HepG2 (cell line): Measurements from ENCODE around the gene KXD1. TPM values are rescaled to one million over a fixed set of nuclear protein-coding genes. Genes with fewer than 3 reads are reported as not detected.

Experiments used
- AGO2 ChIP-seq: fragments of 200-400 bp; formaldehyde crosslinking; optimal IDR thresholded peaks from 2 replicates; pipeline ENCODE3; 2017; ENCODE audit warnings: mild to moderate bottlenecking, low read depth, low read length, moderate library complexity
- HCFC1 ChIP-seq: fragments of 150-350 bp; IDR thresholded peaks from 2 replicates; pipeline ENCODE4 v1.6.1; 2014; ENCODE audit warnings: low read depth, low read length
- MZF1 ChIP-seq: sonication (generic); formaldehyde crosslinking; IDR thresholded peaks from 2 replicates; pipeline ENCODE4 v1.8.1; 2023; ENCODE audit warnings: mild to moderate bottlenecking, missing genetic modification reagents, borderline replicate concordance
- NFIC ChIP-seq: IDR thresholded peaks from 2 replicates; pipeline ENCODE4 v1.6.1; 2012; ENCODE audit warnings: mild to moderate bottlenecking, low read length, inconsistent platforms
- NONO ChIP-seq, 2 experiments: fragments of 450-650 bp in 1 of 2; sonication (generic) in 1 of 2; formaldehyde crosslinking in 1 of 2; IDR thresholded peaks in 1 of 2; conservative IDR thresholded peaks in 1 of 2; 2 replicates each; pipeline versions ENCODE4 v1.6.1 to v1.8.0; 2017 to 2022; ENCODE audit warnings: mild to moderate bottlenecking in 1 of 2, missing genetic modification reagents in 1 of 2, moderate library complexity in 1 of 2
- NRL ChIP-seq: sonication (generic); formaldehyde crosslinking; IDR thresholded peaks from 2 replicates; pipeline ENCODE4 v1.5.0; 2020; ENCODE audit warnings: missing genetic modification reagents, mild to moderate bottlenecking, moderate library complexity, borderline replicate concordance
- RBM22 ChIP-seq: fragments of 200-400 bp; formaldehyde crosslinking; optimal IDR thresholded peaks from 2 replicates; pipeline ENCODE3; 2017; ENCODE audit warnings: mild to moderate bottlenecking, low read length, moderate library complexity
- RXRA ChIP-seq: sonication (generic); formaldehyde crosslinking; IDR thresholded peaks from 2 replicates; pipeline ENCODE4 v1.5.1; 2020; ENCODE audit warnings: missing genetic modification reagents
- TEAD3 ChIP-seq: optimal IDR thresholded peaks from 2 replicates; pipeline ENCODE3; 2016; ENCODE audit warnings: borderline replicate concordance
- TGIF2 ChIP-seq: IDR thresholded peaks from 2 replicates; pipeline ENCODE4 v1.6.1; 2016; ENCODE audit warnings: control low read depth, missing compliant biosample characterization
- THAP7 ChIP-seq: sonication (generic); formaldehyde crosslinking; IDR thresholded peaks from 2 replicates; pipeline ENCODE4 v1.8.1; 2023; ENCODE audit warnings: mild to moderate bottlenecking, missing genetic modification reagents
- TMF1 ChIP-seq: sonication (generic); formaldehyde crosslinking; IDR thresholded peaks from 2 replicates; pipeline ENCODE4 v1.8.1; 2022; ENCODE audit warnings: low read depth, missing genetic modification reagents
- ZNF160 ChIP-seq: sonication (generic); formaldehyde crosslinking; IDR thresholded peaks from 2 replicates; pipeline ENCODE4 v1.8.0; 2022; ENCODE audit warnings: mild to moderate bottlenecking, inconsistent platforms, missing genetic modification reagents
- ZNF720 ChIP-seq: sonication (generic); formaldehyde crosslinking; IDR thresholded peaks from 2 replicates; pipeline ENCODE4 v1.4.0; 2020; ENCODE audit warnings: missing genetic modification reagents
- ZSCAN22 ChIP-seq: sonication (generic); formaldehyde crosslinking; IDR thresholded peaks from 2 replicates; pipeline ENCODE4 v1.4.0; 2020; ENCODE audit warnings: mild to moderate bottlenecking, missing genetic modification reagents
- polyA plus RNA-seq, 8 experiments: library from polyadenylated mRNA; depleted of rRNA in 3 of 8; stranded (reverse) in 7 of 8; unstranded in 1 of 8; fragments of >200 nt; fragmentation: Illumina TruSeq in 4 of 8; extraction: Trizol in 4 of 8; gene quantifications; 2 replicates each; pipeline versions ENCODE4 v1.2.1 to v1.2.3, GENCODE V29; 2011 to 2016; ENCODE audit warnings: low read depth in 4 of 8, missing spikeins in 1 of 8, mixed read lengths in 1 of 8; ENCODE audit not compliant: insufficient read depth in 1 of 8
- total RNA-seq, 5 experiments: library from RNA; depleted of rRNA; stranded (reverse); fragments of >200 nt; fragmentation: Illumina TruSeq; extraction: Trizol; gene quantifications; 2 replicates each; pipeline ENCODE4 v1.2.3, GENCODE V29; 2016; ENCODE audit warnings: low read depth in 1 of 5
- TF ChIP-seq, protein P1 (sequence below): sonication (generic); formaldehyde crosslinking; conservative IDR thresholded peaks from 2 replicates; pipeline ENCODE4 v1.4.0; 2020; ENCODE audit warnings: mild to moderate bottlenecking, missing genetic modification reagents, moderate library complexity
- TF ChIP-seq, protein P2 (sequence below), 2 experiments: sonication (generic) in 1 of 2; formaldehyde crosslinking in 1 of 2; IDR thresholded peaks; 2 replicates each; pipeline versions ENCODE4 v1.4.0 to v1.6.1; 2016 to 2020; ENCODE audit warnings: borderline replicate concordance in 1 of 2, low read depth in 1 of 2, mild to moderate bottlenecking in 1 of 2, missing genetic modification reagents in 1 of 2

KXD1 gene
- total and polyA plus RNA-seq, 2 of the 13 experiments (the other 11 are each of a cell fraction or from before 2014, with no cell fraction given), result 44.6 to 143 TPM

GRCh38 chr19:18590273-18591272 lies 32.9 kb downstream of the KXD1 start (continued):
- TF ChIP-seq THAP7 (CRISPR knock-in tag) (no peak), RBM22 (peak; percentile 37), ZSCAN22 (CRISPR knock-in tag) (no peak), TMF1 (CRISPR knock-in tag) (no peak), TEAD3 (no peak), RXRA (CRISPR knock-in tag) (peak; percentile 49; the same call in 1 of the 2 replicates), NONO (IDR thresholded peaks at IDR 0.05) (no peak), NONO (CRISPR knock-in tag; conservative IDR thresholded peaks at IDR 0.05) (peak; percentile 45; the same call in 1 of the 2 replicates), ZNF160 (CRISPR knock-in tag) (no peak), NFIC (no peak), ZNF720 (no peak), MZF1 (no peak), HCFC1 (no peak), NRL (CRISPR knock-in tag) (0 out of 2 replicates have a peak, but pooled peaks have one; percentile 29), TGIF2 (CRISPR knock-in tag) (0 out of 2 replicates have a peak, but pooled peaks have one; percentile 15), AGO2 (peak; percentile 92)
- TF ChIP-seq, protein P1, sequence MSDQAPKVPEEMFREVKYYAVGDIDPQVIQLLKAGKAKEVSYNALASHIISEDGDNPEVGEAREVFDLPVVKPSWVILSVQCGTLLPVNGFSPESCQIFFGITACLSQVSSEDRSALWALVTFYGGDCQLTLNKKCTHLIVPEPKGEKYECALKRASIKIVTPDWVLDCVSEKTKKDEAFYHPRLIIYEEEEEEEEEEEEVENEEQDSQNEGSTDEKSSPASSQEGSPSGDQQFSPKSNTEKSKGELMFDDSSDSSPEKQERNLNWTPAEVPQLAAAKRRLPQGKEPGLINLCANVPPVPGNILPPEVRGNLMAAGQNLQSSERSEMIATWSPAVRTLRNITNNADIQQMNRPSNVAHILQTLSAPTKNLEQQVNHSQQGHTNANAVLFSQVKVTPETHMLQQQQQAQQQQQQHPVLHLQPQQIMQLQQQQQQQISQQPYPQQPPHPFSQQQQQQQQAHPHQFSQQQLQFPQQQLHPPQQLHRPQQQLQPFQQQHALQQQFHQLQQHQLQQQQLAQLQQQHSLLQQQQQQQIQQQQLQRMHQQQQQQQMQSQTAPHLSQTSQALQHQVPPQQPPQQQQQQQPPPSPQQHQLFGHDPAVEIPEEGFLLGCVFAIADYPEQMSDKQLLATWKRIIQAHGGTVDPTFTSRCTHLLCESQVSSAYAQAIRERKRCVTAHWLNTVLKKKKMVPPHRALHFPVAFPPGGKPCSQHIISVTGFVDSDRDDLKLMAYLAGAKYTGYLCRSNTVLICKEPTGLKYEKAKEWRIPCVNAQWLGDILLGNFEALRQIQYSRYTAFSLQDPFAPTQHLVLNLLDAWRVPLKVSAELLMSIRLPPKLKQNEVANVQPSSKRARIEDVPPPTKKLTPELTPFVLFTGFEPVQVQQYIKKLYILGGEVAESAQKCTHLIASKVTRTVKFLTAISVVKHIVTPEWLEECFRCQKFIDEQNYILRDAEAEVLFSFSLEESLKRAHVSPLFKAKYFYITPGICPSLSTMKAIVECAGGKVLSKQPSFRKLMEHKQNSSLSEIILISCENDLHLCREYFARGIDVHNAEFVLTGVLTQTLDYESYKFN (CRISPR knock-in tag), result no peak
- TF ChIP-seq, protein P2, sequence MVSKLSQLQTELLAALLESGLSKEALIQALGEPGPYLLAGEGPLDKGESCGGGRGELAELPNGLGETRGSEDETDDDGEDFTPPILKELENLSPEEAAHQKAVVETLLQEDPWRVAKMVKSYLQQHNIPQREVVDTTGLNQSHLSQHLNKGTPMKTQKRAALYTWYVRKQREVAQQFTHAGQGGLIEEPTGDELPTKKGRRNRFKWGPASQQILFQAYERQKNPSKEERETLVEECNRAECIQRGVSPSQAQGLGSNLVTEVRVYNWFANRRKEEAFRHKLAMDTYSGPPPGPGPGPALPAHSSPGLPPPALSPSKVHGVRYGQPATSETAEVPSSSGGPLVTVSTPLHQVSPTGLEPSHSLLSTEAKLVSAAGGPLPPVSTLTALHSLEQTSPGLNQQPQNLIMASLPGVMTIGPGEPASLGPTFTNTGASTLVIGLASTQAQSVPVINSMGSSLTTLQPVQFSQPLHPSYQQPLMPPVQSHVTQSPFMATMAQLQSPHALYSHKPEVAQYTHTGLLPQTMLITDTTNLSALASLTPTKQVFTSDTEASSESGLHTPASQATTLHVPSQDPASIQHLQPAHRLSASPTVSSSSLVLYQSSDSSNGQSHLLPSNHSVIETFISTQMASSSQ (IDR thresholded peaks at IDR 0.05; ENCODE audit: low read depth), result no peak
- TF ChIP-seq, protein P2 (CRISPR knock-in tag; IDR thresholded peaks at IDR 0.05; ENCODE audit: borderline replicate concordance), result peak; percentile 23; the same call in 1 of the 2 replicates
